NOMO-1 treated with DMSO at 0.1 percent for 48 hours (cell line): Measurements from ENCODE around the gene LRRC8C.
"Not testable (repeated sequence)": the region's sequence is repeated elsewhere in the genome, so short reads cannot be mapped to it uniquely, and the experiment has no call there.

Experiments used
- DNase-seq: peaks from one replicate; lab custom pipeline; 2025; ENCODE audit not compliant: unreplicated experiment; lab: John Stamatoyannopoulos, UW

The LRRC8C gene

DNA sequence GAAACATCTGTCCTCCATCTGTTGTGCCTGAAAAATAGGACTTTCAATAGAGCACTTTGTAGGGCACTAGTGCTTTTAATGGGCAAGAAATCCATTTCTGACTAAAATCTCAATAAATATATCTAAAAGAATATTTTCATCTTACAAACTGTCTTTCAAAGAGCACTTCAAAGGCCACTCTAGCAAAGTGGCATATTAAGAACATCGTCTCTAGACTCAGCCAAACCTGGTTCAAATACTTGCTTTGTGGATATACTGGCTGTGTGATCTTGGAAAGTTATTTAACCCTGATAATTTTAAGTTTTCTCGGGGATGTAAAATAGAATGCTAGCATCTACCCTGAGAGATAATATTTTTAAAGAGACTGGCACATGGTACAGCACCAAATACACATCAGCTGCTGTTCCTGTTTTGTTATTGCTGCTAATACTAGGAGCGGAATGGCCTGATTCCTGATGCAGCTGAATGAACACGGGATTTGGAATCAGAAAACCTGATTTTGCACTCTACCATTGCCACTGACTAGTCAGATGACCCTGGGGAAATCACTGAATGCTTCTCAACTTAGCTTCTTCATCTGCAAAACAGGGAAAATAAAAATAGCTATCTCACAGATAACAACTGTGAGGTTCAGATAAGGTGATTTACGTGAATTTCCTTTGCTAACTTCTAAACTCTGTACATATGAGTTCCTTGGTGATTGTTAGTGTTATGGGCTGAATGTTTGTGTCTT is 25.2 kb upstream of the LRRC8C start:
- DNase-seq = no peak

GRCh38 chr1:89608319-89608983 is 24.5 kb upstream of the LRRC8C start:
- DNase-seq = no peak

GRCh38 chr1:89608984-89609725 is 23.8 kb upstream of the LRRC8C start:
- DNase-seq = no peak

DNA sequence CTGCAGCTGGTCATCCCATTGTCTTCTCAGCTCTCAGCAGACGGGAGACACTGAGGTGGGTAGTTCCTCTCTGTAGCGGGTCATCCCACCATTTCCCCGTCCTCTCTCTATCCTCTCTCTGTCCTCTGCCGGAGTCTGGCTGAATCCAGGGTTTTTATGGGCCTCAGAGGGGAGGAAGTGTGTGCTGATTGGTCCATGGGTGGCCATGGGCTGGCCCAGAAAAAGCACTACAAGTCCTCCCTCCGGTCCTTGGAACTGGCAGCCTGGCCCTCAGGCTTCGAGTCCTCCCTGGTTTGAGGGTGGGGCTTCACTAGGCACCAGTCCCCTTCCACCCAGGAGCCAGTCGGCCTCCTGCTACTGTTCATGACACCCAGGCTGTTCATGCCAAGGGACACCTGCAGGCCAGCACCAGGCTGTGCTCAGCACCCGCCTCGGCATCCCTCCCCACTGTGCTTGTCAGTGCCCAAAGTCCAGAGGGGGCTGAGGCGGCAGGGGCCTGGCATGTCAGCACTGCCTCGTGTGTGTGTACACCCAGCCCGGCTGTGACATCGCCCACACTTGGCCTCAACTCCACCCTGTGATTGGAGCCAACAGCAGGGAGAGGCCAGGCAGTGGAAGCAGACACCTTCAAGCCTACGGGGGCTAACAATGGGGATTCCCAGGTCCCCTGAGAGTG is 23.0 kb upstream of the LRRC8C start:
- no peak for DNase-seq

- DNase-seq = no peak
Measured at GRCh38 chr1:89610457-89611011, 22.4 kb upstream of the LRRC8C start.

DNA sequence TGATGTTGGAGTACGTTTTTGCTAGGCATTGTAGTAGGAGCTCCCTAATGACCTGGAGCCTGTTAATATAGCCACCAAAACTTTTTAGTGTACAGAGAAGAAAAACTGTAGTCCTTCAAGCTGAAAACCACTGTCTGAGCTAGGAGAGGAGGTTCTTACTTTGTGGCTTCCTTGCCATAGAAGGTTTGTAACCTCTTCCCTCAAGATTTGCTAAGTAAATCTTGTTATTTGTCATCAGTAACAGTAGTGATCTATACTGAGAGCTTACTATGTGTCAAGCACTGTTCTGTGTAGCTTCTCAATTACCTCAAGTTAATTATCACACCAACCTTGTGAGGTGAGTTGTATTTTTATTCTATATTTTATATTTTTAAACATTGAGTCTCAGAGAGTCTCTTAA is 21.2 kb upstream of the LRRC8C start:
- DNase-seq = no peak

DNA sequence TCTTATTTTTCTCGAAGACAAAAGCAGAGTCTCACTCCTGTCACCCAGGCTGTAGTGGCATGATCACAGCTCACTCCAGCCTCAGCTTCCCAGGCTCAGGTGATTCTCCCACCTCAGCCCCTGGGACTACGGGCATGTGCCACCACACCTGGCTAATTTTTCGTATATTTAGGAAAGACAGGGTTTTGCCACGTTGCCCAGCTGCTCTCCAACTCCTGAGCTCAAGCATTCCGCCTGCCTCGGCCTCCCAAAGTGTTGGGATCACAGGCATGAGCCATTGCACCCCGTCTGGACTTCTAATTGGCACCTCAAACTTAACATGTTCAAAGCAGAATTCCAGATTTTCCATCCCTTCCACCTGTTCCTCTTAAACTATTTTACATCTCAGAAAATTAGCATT is 19.0 kb upstream of the LRRC8C start:
- DNase-seq = no peak

DNA sequence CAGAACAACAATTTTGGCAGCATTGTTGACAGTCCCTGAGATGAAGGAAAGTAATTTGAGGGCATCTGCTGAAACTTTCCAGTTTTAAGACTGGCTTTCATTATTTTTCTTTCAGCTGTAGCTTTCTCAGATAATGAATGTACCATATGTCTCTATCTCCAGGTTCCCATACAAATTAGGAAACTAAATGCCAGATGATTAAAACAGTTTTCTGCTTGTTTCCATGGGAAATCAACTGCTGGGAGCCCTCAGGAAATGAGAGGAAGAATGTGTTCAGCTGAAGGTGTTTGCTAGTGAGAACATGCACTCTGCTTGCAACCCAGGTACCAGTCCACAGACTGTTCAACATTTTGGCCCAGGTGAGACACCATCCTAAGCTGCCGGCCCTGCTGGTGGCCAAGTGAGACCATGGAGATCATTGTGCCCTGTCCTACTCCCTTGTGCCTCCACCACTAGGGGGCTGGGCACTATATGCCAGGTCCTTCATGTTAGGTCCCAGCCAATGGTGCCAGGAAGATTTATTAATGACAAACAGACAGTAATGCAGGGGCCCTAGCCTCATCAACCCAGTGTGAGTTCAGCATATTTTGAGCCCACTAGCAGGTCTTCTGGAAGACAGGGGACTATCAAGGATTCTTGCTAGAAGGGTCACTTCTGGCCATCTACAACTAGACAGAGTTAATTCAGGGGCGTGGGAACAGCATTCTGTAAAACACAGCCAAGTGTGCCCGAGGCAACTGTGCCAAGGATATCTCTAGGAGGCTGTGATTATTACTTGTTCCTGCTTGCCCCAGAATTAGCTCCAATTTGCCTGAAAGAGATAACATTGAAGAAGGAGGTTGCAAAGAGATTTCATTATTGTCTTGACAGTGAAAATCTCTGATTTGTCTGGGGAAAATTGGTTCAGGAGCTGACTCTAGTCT is 17.0 kb upstream of the LRRC8C start:
- no peak for DNase-seq

GRCh38 chr1:89616844-89617627 is 15.9 kb upstream of the LRRC8C start:
- no peak for DNase-seq

DNA sequence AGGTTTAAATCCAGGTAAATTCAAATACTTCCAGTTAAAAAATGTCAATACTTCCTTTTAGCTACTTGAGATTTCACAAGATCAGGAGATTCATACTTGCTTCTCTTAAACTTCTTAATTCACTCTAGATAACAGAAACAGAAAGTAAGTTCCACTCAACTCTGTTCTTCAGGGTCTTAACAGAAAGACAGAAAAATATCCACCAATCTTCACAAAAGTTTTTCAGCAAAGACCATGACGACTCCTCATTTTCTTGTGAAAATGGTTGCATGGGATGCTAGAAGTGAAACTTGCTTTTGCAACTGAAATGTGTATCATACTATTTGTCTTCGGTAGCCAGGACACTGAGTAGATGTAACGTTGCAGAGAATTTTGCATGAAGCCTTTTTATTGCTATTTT is 12.3 kb upstream of the LRRC8C start:
- peak; percentile 48 for DNase-seq

DNA sequence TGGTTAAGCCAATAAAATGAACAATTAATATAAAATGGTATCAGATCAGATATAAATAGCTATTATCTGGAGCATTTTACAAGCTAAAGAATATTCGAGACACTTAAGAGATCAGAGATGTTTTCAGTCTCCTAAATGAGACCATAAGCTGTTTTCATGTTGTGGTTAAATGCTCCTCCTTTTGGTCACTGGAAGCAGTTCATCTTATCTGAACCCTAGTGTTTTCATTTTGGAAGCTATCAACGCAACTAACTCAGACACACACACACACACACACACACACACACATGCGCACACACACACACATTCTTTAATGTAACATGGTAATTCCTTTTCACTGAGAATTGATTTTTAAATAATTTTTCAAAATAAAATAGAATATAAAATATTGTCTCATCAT is 10.0 kb upstream of the LRRC8C start:
- DNase-seq = no peak

GRCh38 chr1:89624314-89624713 is 8.6 kb upstream of the LRRC8C start:
- no peak for DNase-seq

DNA sequence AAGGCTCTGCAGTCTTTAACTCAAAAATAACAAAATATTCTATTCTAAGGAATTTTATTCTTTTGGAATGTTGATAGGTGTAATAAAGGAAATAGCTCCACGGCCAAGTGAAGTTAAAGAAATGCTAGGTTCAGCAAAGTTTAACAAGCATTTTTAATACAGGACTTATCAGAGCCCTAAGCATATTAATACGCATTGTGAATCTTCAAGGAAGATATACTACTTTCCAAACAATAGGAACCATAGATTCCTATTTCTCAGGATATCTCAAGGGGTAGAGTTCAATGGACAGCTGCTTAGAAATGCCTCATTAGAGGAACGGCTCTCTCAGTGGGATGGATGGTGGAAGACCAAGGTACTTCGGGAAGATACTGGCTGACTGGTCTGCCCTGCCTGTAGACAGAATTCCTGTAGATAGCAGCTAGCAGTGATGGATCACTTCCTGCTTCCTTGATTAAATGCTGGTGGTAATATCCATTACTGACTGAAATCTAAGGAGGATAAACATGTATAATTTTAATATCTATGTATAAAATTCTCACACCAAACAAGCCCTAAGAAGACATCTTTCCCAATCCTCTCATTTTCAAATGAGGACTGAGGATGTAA is 8.1 kb upstream of the LRRC8C start:
- DNase-seq = no peak

DNA sequence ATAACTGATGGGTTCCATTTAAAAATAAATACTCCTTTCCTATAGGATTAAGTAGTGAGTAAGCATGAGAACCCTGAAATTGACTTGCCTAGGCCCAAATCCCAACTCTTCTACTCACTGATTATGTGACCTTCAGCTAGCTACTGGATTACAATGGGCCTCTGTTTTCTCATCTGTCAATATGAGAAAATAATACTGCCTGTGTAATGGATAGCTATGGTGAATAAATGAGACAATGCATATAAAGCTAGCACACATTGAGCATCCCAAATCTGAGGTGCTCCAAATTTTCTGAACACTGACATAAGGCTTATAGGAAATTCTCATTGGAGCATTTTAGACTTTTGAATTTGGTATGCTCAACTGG is 5.3 kb upstream of the LRRC8C start:
- no peak for DNase-seq

DNA sequence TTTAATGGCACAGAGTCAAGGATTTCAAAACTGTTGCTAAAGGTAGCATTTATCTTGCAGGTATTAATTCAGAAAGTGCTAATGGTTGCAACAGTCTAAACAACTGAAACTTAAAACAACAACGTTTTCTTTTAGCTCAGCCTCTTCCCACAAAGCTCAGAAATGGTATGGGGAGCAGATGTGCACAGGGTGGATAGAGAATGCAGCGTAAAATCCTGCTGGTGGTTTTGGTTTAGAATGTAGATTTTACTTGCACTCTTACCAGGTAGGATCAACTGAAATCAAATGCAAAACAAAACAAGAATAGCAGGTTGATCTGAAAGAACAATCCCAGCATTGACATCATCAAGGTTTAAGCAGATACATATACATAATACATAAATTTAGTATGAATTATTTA is 3.8 kb upstream of the LRRC8C start:
- DNase-seq = no peak

- not testable (repeated sequence) for DNase-seq
Measured at GRCh38 chr1:89629600-89629999, 3.3 kb upstream of the LRRC8C start.

GRCh38 chr1:89630048-89630447 is 2.9 kb upstream of the LRRC8C start:
- no peak for DNase-seq

DNA sequence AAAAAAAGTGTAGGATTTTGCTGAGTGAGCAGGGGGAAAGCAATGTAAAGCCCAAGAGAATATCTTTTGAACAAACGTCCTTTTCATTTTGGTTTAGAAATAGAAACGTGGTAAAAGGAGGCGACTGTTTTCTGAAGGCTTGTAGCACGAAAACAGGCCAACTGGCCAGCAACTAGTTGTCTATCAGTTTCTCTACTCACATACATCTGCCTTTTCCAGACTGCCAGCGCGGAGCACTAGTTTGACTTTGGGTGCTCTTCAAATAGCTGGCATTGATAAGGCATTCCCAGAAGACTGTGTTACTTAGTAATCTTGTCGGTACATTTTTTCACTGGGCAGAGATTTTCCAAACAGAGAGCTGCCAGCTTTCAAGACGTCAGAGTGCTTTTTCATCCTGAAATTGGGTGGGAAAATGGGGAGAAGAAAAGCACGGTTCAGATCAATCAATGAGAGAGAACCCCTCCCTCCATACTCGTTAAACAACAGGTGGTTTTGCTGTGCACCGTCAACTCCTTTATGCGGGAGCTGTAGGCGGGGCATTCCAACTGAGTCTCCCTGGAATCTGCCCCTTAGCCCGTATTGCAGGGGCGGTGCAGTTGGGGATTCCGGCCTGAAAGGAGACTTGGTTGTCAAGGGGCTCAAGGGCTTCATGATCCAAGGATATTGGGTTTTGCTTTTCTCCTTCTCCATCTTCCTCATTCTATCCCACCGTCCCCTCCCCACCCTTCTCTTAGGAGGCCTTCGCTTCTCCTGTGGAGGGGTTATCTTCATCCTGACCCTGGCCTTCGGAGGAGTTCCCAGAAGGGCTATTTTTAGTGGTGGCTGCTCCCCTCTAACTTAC is 884 bp upstream of the LRRC8C start:
- no peak for DNase-seq
